Type B pancreatic cell (in vitro differentiated cells): Measurements from ENCODE around the gene FMN1. TPM values are rescaled to one million over a fixed set of nuclear protein-coding genes. Genes with fewer than 3 reads are reported as not detected.

Experiments used
- DNase-seq: peaks from one replicate; pipeline ENCODE4 v3.0.0; 2021; ENCODE audit warnings: mixed read lengths; ENCODE audit not compliant: unreplicated experiment; ENCODE audit errors: extremely low spot score
- H3K27ac Mint-ChIP-seq: 2 replicates; pipeline ENCODE4 v1.8.0; 2021; ENCODE audit warnings: mild to moderate bottlenecking, mixed read lengths
- H3K27me3 Mint-ChIP-seq: 2 replicates; pipeline ENCODE4 v1.8.0; 2021; ENCODE audit warnings: mixed read lengths
- H3K36me3 Mint-ChIP-seq: 2 replicates; pipeline ENCODE4 v1.8.0; 2021; ENCODE audit warnings: mixed read lengths
- H3K4me1 Mint-ChIP-seq: one replicate; pipeline ENCODE4 v1.8.0; 2021; ENCODE audit warnings: mixed read lengths; ENCODE audit not compliant: unreplicated experiment
- H3K4me3 Mint-ChIP-seq: 2 replicates; pipeline ENCODE4 v1.8.0; 2021; ENCODE audit warnings: mild to moderate bottlenecking, mixed read lengths
- H3K9me3 Mint-ChIP-seq: 2 replicates; pipeline ENCODE4 v1.8.0; 2021; ENCODE audit warnings: mixed read lengths
- CTCF ChIP-seq: fragments of 200-600 bp; sonication (generic); conservative IDR thresholded peaks from 2 replicates; pipeline ENCODE4 v1.5.0; 2021; ENCODE audit warnings: antibody characterized with exemption, mild to moderate bottlenecking
- total RNA-seq: library from RNA; stranded (reverse); gene quantifications from 2 replicates; pipeline ENCODE4 v1.2.1, GENCODE V29; 2021; ENCODE audit warnings: low replicate concordance

The FMN1 gene
- total RNA-seq, 1 donor from 2014 or later = 22.1 TPM

GRCh38 chr15:33034588-33034987, 159.9 kb downstream of the FMN1 start:
- peaks cover 9% of the 10 kb centered on the region for H3K9me3 Mint-ChIP-seq
- no peak overlapping the region for H3K27ac Mint-ChIP-seq
- peaks cover 19% of the 10 kb centered on the region for H3K36me3 Mint-ChIP-seq
- H3K4me3 Mint-ChIP-seq = no peak overlapping the region
- H3K4me1 Mint-ChIP-seq = peaks cover 6% of the 10 kb centered on the region
- DNase-seq = no peak
- H3K27me3 Mint-ChIP-seq = no peaks in the 10 kb centered on the region
- TF ChIP-seq CTCF = no peak

- Mint-ChIP-seq H3K9me3 (peaks cover 17% of the 10 kb centered on the region), H3K27ac (no peak overlapping the region), H3K4me1 (peaks cover 26% of the 10 kb centered on the region), H3K27me3 (no peaks in the 10 kb centered on the region), H3K36me3 (peaks cover 22% of the 10 kb centered on the region), H3K4me3 (no peak overlapping the region)
- no peak for TF ChIP-seq CTCF
- DNase-seq = no peak
Observed at GRCh38 chr15:33032053-33032452, 162.5 kb downstream of the FMN1 start.

- peaks cover 22% of the 10 kb centered on the region for H3K36me3 Mint-ChIP-seq
- peaks cover 17% of the 10 kb centered on the region for H3K9me3 Mint-ChIP-seq
- H3K27ac Mint-ChIP-seq = no peak overlapping the region
- H3K27me3 Mint-ChIP-seq = no peaks in the 10 kb centered on the region
- TF ChIP-seq CTCF = no peak
- peaks cover 26% of the 10 kb centered on the region for H3K4me1 Mint-ChIP-seq
- no peak for DNase-seq
- H3K4me3 Mint-ChIP-seq = no peak overlapping the region
Observed at GRCh38 chr15:33031324-33031821, 163.1 kb downstream of the FMN1 start.

- Mint-ChIP-seq H3K27me3 (no peaks in the 10 kb centered on the region), H3K4me3 (no peak overlapping the region), H3K27ac (no peak overlapping the region), H3K36me3 (peaks cover 19% of the 10 kb centered on the region), H3K4me1 (peaks cover 29% of the 10 kb centered on the region), H3K9me3 (peaks cover 17% of the 10 kb centered on the region)
- no peak for TF ChIP-seq CTCF
- no peak for DNase-seq
Observed at GRCh38 chr15:33030315-33030714, 164.2 kb downstream of the FMN1 start.

- DNase-seq = no peak
- H3K9me3 Mint-ChIP-seq = peaks cover 17% of the 10 kb centered on the region
- no peak for TF ChIP-seq CTCF
- H3K36me3 Mint-ChIP-seq = peaks cover 13% of the 10 kb centered on the region
- no peak overlapping the region for H3K4me3 Mint-ChIP-seq
- H3K4me1 Mint-ChIP-seq = peaks cover 29% of the 10 kb centered on the region
- no peaks in the 10 kb centered on the region for H3K27me3 Mint-ChIP-seq
- H3K27ac Mint-ChIP-seq = no peak overlapping the region
Observed at GRCh38 chr15:33029109-33029652, 165.3 kb downstream of the FMN1 start.
